ENCODE results near the gene SERPINE1. TPM values are rescaled to one million over a fixed set of nuclear protein-coding genes. Genes with fewer than 3 reads are reported as not detected.

The SERPINE1 gene
- total and polyA plus RNA-seq, 2 of the 4 experiments (the other 2 are of a cell fraction), result 1,441 to 2,783 TPM

- peak overlapping the region; percentile 93 for H3K27ac ChIP-seq (ENCODE audit: insufficient read depth, low read length)
- H3K4me1 ChIP-seq (ENCODE audit: control insufficient read depth, insufficient read depth, low read length), result peaks cover 25% of the 10 kb centered on the region
- peak overlapping the region; percentile 99 for H3K14ac ChIP-seq (replicated peaks; ENCODE audit: low read depth, low read length)
- peak overlapping the region; percentile 72 for H3K18ac ChIP-seq (ENCODE audit: low read depth, low read length)
- peaks cover under 1% of the 10 kb centered on the region; the same call in 1 of the 2 replicates for H3K36me3 ChIP-seq (ENCODE audit: control insufficient read depth, insufficient read depth, low read length)
- ATAC-seq (ENCODE audit: low read depth) (no peak), DNase-seq (no peak)
- TF ChIP-seq CEBPB (IDR thresholded peaks at IDR 0.05; ENCODE audit: low read depth, low read length) (0 out of 2 replicates have a peak, but pooled peaks have one; percentile 35), USF2 (IDR thresholded peaks at IDR 0.05; ENCODE audit: low read depth, low read length) (no peak), NFE2L2 (IDR thresholded peaks at IDR 0.05; ENCODE audit: low read depth, low read length) (no peak), BHLHE40 (IDR thresholded peaks at IDR 0.05; ENCODE audit: low read depth, low read length) (no peak)
- dilution Hi-C loops (cut with HindIII; ENCODE audit: low sequenced_read_pairs, unreplicated experiment), result no loop called here
- peak overlapping the region; percentile 97 for H2BK20ac ChIP-seq (ENCODE audit: low read depth, low read length)
- peaks cover 29% of the 10 kb centered on the region for H3K9me1 ChIP-seq (ENCODE audit: insufficient read depth, low read length)
- peak overlapping the region; percentile 75 for H3K9ac ChIP-seq (ENCODE audit: low read depth, low read length)
- H4K91ac ChIP-seq (ENCODE audit: insufficient read depth, low read depth, low read length), result peak overlapping the region; percentile 96
- peak overlapping the region; percentile 97 for H3K23ac ChIP-seq (ENCODE audit: low read depth, low read length)
- H4K5ac ChIP-seq (ENCODE audit: low read depth, low read length), result peak overlapping the region; percentile 83
- in situ Hi-C loops (cut with MboI; ENCODE audit: low sequenced_read_pairs), result loop anchor here (25.0 kb wide), 1 partner anchor 686 kb away; the partner anchor contains the start of genes MEPCE, PPP1R35 and ZCWPW1
- H3K4ac ChIP-seq (ENCODE audit: low read depth, low read length), result peak overlapping the region; percentile 97
- no peaks in the 10 kb centered on the region for H3K27me3 ChIP-seq (ENCODE audit: control insufficient read depth, insufficient read depth, low read length)
- peak overlapping the region; percentile 98 for H2AK5ac ChIP-seq (ENCODE audit: low read depth, low read length)
- peak overlapping the region; percentile 98 for H2BK15ac ChIP-seq (ENCODE audit: low read depth, low read length)
- no peak overlapping the region for H3K4me3 ChIP-seq (ENCODE audit: insufficient read depth, low read depth, low read length)
- ChIA-PET POLR2A (ENCODE audit: unreplicated experiment) (interaction anchor here (0.6 to 1.2 kb wide), 2 partner anchors 12 to 511 kb away, joined by 4 to 7 read pairs; no protein-coding TSS in a partner anchor), CTCF (interaction anchor here (0.6 to 1.5 kb wide), 5 partner anchors 11 to 46 kb away, joined by 3 to 5 read pairs (median 3); no protein-coding TSS in a partner anchor)
- H2AK9ac ChIP-seq (replicated peaks; ENCODE audit: low read depth, low read length, poor library complexity), result peak overlapping the region; percentile 78
- no peak overlapping the region for H3K4me2 ChIP-seq (ENCODE audit: low read depth, low read length)
- peak overlapping the region; percentile 73 to 98 for H4K8ac ChIP-seq (ENCODE audit: low read depth in 2 of 2, low read length in 2 of 2)
- H2AFZ ChIP-seq (replicated peaks; ENCODE audit: low read length, poor library complexity), result peak overlapping the region; percentile 15
- peaks cover 11% of the 10 kb centered on the region for H4K20me1 ChIP-seq (ENCODE audit: insufficient read depth, low read length)
- H3K79me1 ChIP-seq (ENCODE audit: low read depth in 1 of 2, low read length in 2 of 2), result peaks cover 4 to 53% of the 10 kb centered on the region in 2 experiments; a peak in 2 of 4 replicates
- BruUV-seq (replicated peaks), result no TSS peak
- peak overlapping the region; percentile 96 for H2BK5ac ChIP-seq (ENCODE audit: low read depth, low read length, poor library complexity, severe bottlenecking)
- no peaks in the 10 kb centered on the region for H3K9me3 ChIP-seq (ENCODE audit: control insufficient read depth, insufficient read depth, low read length)
- H2BK120ac ChIP-seq (ENCODE audit: low read depth, low read length), result peak overlapping the region; percentile 94
- H3K56ac ChIP-seq (ENCODE audit: extremely low read depth, insufficient read depth, low read length), result peak overlapping the region; percentile 96
- intact Hi-C loops (cut with micrococcal nuclease), result loop anchor here (1.0 kb wide), 1 partner anchor 23 kb away; no protein-coding TSS in a partner anchor
- WGBS, 2 experiments (ENCODE audit: extremely low coverage in 2 of 2, insufficient read length in 1 of 2), result 94% methylated on average over 5 of the region's 11 CpGs; no CpG with 5 or more reads in 1 of the 2 experiments
Measured at GRCh38 chr7:101122933-101123702, 3.8 kb upstream of the SERPINE1 start.

Data from IMR-90 (cell line).